HEK293 (cell line): Measurements from ENCODE around the gene FGF9.

Experiments used
- GLI2 ChIP-seq: fragments of 450-650 bp; formaldehyde crosslinking; IDR thresholded peaks from 2 replicates; pipeline ENCODE4; 2017; ENCODE audit warnings: missing biosample characterization, missing genetic modification characterization, low read depth, borderline replicate concordance
- GLIS1 ChIP-seq: fragments of 450-650 bp; formaldehyde crosslinking; IDR thresholded peaks from 2 replicates; pipeline ENCODE4 v1.5.1; 2016; ENCODE audit warnings: missing biosample characterization, missing genetic modification characterization
- GLIS2 ChIP-seq: fragments of 450-650 bp; formaldehyde crosslinking; IDR thresholded peaks from 2 replicates; pipeline ENCODE4 v1.5.1; 2016; ENCODE audit warnings: missing biosample characterization, missing genetic modification characterization
- KLF1 ChIP-seq: fragments of 450-650 bp; formaldehyde crosslinking; IDR thresholded peaks from 2 replicates; pipeline ENCODE4 v1.5.1; 2016; ENCODE audit warnings: missing biosample characterization, missing genetic modification characterization
- KLF16 ChIP-seq: fragments of 450-650 bp; formaldehyde crosslinking; IDR thresholded peaks from 2 replicates; pipeline ENCODE4 v1.5.1; 2017; ENCODE audit warnings: missing biosample characterization, missing genetic modification characterization
- KLF7 ChIP-seq: fragments of 450-650 bp; formaldehyde crosslinking; IDR thresholded peaks from 2 replicates; pipeline ENCODE4 v1.5.1; 2016; ENCODE audit warnings: missing biosample characterization, missing genetic modification characterization, borderline replicate concordance
- KLF9 ChIP-seq: fragments of 450-650 bp; formaldehyde crosslinking; IDR thresholded peaks from 2 replicates; pipeline ENCODE4 v1.5.1; 2016; ENCODE audit warnings: missing biosample characterization, missing genetic modification characterization, low read depth
- MZF1 ChIP-seq: fragments of 450-650 bp; formaldehyde crosslinking; IDR thresholded peaks from 2 replicates; pipeline ENCODE4 v1.5.1; 2017; ENCODE audit warnings: missing biosample characterization, missing genetic modification characterization, borderline replicate concordance
- SETDB1 ChIP-seq: IDR thresholded peaks from one replicate; pipeline ENCODE4 v1.6.1; 2017; ENCODE audit warnings: mild to moderate bottlenecking, low read length, moderate library complexity, mixed read lengths; ENCODE audit not compliant: insufficient read length
- SP7 ChIP-seq: fragments of 450-650 bp; formaldehyde crosslinking; IDR thresholded peaks from 2 replicates; pipeline ENCODE4 v1.5.1; 2016; ENCODE audit warnings: missing biosample characterization, missing genetic modification characterization
- TRIM28 ChIP-seq: IDR thresholded peaks from 2 replicates; pipeline ENCODE4 v1.6.1; 2011; ENCODE audit warnings: low read length, control low read depth, borderline replicate concordance
- WT1 ChIP-seq: fragments of 450-650 bp; formaldehyde crosslinking; IDR thresholded peaks from 2 replicates; pipeline ENCODE4 v1.5.1; 2016; ENCODE audit warnings: missing biosample characterization, missing genetic modification characterization
- ZBTB17 ChIP-seq: fragments of 450-650 bp; formaldehyde crosslinking; IDR thresholded peaks from 2 replicates; pipeline ENCODE4 v1.5.1; 2016; ENCODE audit warnings: missing biosample characterization, missing genetic modification characterization
- ZBTB21 ChIP-seq: fragments of 450-650 bp; formaldehyde crosslinking; IDR thresholded peaks from 2 replicates; pipeline ENCODE4 v1.5.1; 2017; ENCODE audit warnings: missing biosample characterization, missing genetic modification characterization
- ZFHX2 ChIP-seq: fragments of 450-650 bp; formaldehyde crosslinking; conservative IDR thresholded peaks from 2 replicates; pipeline ENCODE4 v1.5.1; 2016; ENCODE audit warnings: missing biosample characterization, missing genetic modification characterization
- ZFP69B ChIP-seq: fragments of 450-650 bp; formaldehyde crosslinking; IDR thresholded peaks from 2 replicates; pipeline ENCODE4 v1.5.1; 2016; ENCODE audit warnings: missing biosample characterization, missing genetic modification characterization
- ZNF10 ChIP-seq: fragments of 450-650 bp; formaldehyde crosslinking; IDR thresholded peaks from 2 replicates; pipeline ENCODE4 v1.5.1; 2017; ENCODE audit warnings: missing biosample characterization, missing genetic modification characterization
- ZNF112 ChIP-seq: fragments of 450-650 bp; formaldehyde crosslinking; IDR thresholded peaks from 2 replicates; pipeline ENCODE4 v1.5.0; 2017; ENCODE audit warnings: missing biosample characterization, missing genetic modification characterization
- ZNF138 ChIP-seq: fragments of 450-650 bp; formaldehyde crosslinking; IDR thresholded peaks from 2 replicates; pipeline ENCODE4 v1.5.1; 2016; ENCODE audit warnings: missing biosample characterization, missing genetic modification characterization, borderline replicate concordance
- ZNF174 ChIP-seq: fragments of 450-650 bp; formaldehyde crosslinking; IDR thresholded peaks from 2 replicates; pipeline ENCODE4 v1.5.0; 2017; ENCODE audit warnings: missing biosample characterization, mild to moderate bottlenecking, missing genetic modification characterization
- ZNF19 ChIP-seq: fragments of 450-650 bp; formaldehyde crosslinking; IDR thresholded peaks from 2 replicates; pipeline ENCODE4; 2016; ENCODE audit warnings: missing biosample characterization, missing genetic modification characterization, low read depth
- ZNF214 ChIP-seq: fragments of 450-650 bp; formaldehyde crosslinking; IDR thresholded peaks from 2 replicates; pipeline ENCODE4 v1.5.1; 2017; ENCODE audit warnings: missing biosample characterization, mild to moderate bottlenecking, missing genetic modification characterization, borderline replicate concordance
- ZNF391 ChIP-seq: fragments of 450-650 bp; formaldehyde crosslinking; IDR thresholded peaks from 2 replicates; pipeline ENCODE4 v1.5.1; 2016; ENCODE audit warnings: low read depth, missing biosample characterization, missing genetic modification characterization, borderline replicate concordance
- ZNF510 ChIP-seq: fragments of 450-650 bp; formaldehyde crosslinking; IDR thresholded peaks from 2 replicates; pipeline ENCODE4 v1.5.1; 2018; ENCODE audit warnings: mild to moderate bottlenecking, missing genetic modification characterization, missing biosample characterization; ENCODE audit not compliant: insufficient replicate concordance
- ZNF514 ChIP-seq: fragments of 450-650 bp; formaldehyde crosslinking; IDR thresholded peaks from 2 replicates; pipeline ENCODE4 v1.5.1; 2016; ENCODE audit warnings: missing biosample characterization, missing genetic modification characterization
- ZNF530 ChIP-seq: fragments of 450-650 bp; formaldehyde crosslinking; IDR thresholded peaks from 2 replicates; pipeline ENCODE4 v1.5.1; 2016; ENCODE audit warnings: low read depth, missing biosample characterization, missing genetic modification characterization
- ZNF654 ChIP-seq: fragments of 450-650 bp; formaldehyde crosslinking; IDR thresholded peaks from 2 replicates; pipeline ENCODE4 v1.5.1; 2016; ENCODE audit warnings: low read depth, missing biosample characterization, missing genetic modification characterization
- ZNF837 ChIP-seq: fragments of 450-650 bp; formaldehyde crosslinking; IDR thresholded peaks from 2 replicates; pipeline ENCODE4 v1.5.1; 2016; ENCODE audit warnings: missing biosample characterization, missing genetic modification characterization
- ZSCAN30 ChIP-seq: fragments of 450-650 bp; IDR thresholded peaks from 2 replicates; pipeline ENCODE4 v1.5.1; 2018; ENCODE audit warnings: missing biosample characterization, mild to moderate bottlenecking, missing genetic modification characterization, moderate library complexity
- TF ChIP-seq, protein P1 (sequence below): fragments of 450-650 bp; formaldehyde crosslinking; IDR thresholded peaks from 2 replicates; pipeline ENCODE4 v1.5.1; 2016; ENCODE audit warnings: missing biosample characterization, missing genetic modification characterization
- TF ChIP-seq, protein P2 (sequence below): fragments of 450-650 bp; IDR thresholded peaks from 2 replicates; pipeline ENCODE4 v1.5.1; 2018; ENCODE audit warnings: missing biosample characterization, mild to moderate bottlenecking, missing genetic modification characterization
- TF ChIP-seq, protein P3 (sequence below): fragments of 450-650 bp; formaldehyde crosslinking; IDR thresholded peaks from 2 replicates; pipeline ENCODE4 v1.5.1; 2016; ENCODE audit warnings: missing biosample characterization, missing genetic modification characterization
- TF ChIP-seq, protein P4 (sequence below): fragments of 450-650 bp; formaldehyde crosslinking; IDR thresholded peaks from 2 replicates; pipeline ENCODE4 v1.5.1; 2016; ENCODE audit warnings: missing biosample characterization, missing genetic modification characterization
- TF ChIP-seq, protein P5 (sequence below): fragments of 450-650 bp; formaldehyde crosslinking; IDR thresholded peaks from 2 replicates; pipeline ENCODE4 v1.5.1; 2016; ENCODE audit warnings: missing biosample characterization, missing genetic modification characterization

FGF9 gene

DNA sequence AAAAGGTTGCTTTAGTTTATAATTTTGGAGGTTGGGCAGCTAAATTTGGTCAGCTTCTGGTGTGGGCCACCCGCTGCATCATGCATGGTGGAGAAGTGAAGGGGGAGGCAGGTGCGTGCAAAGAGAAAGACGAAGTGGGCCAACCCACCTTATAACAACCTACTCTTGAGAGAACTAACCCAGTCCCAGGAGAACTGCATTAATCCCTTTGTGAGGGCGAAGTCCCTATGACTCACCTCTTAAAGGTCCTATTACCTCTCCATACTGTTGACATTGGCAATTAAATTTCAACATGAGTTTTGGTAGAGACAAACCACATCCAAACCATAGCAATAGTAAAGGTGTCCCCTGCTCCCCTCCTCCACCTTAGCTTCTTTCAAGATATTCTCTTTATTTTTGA lies 7.7 kb upstream of the FGF9 start (continued):
- peak; percentile 42; the same call in 1 of the 2 replicates for TF ChIP-seq GLIS2 (tag by site-specific recombination)
- peak; percentile 80; the same call in 1 of the 2 replicates for TF ChIP-seq KLF7
- peak; percentile 9; the same call in 1 of the 2 replicates for TF ChIP-seq ZNF654 (tag by site-specific recombination)
- no peak for TF ChIP-seq ZNF174
- TF ChIP-seq ZNF391 (tag by site-specific recombination) = 0 out of 2 replicates have a peak, but pooled peaks have one; percentile 41
- TF ChIP-seq, protein P1, sequence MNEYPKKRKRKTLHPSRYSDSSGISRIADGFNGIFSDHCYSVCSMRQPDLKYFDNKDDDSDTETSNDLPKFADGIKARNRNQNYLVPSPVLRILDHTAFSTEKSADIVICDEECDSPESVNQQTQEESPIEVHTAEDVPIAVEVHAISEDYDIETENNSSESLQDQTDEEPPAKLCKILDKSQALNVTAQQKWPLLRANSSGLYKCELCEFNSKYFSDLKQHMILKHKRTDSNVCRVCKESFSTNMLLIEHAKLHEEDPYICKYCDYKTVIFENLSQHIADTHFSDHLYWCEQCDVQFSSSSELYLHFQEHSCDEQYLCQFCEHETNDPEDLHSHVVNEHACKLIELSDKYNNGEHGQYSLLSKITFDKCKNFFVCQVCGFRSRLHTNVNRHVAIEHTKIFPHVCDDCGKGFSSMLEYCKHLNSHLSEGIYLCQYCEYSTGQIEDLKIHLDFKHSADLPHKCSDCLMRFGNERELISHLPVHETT (tag by site-specific recombination) = peak; percentile 77; the same call in 1 of the 2 replicates
- TF ChIP-seq ZNF19 (tag by site-specific recombination) = 0 out of 2 replicates have a peak, but pooled peaks have one; percentile 11
- peak; percentile 75 for TF ChIP-seq TRIM28
- peak; percentile 29; the same call in 1 of the 2 replicates for TF ChIP-seq ZBTB21 (tag by site-specific recombination)
- peak; percentile 58; the same call in 1 of the 2 replicates for TF ChIP-seq ZNF10 (tag by site-specific recombination)
- TF ChIP-seq SP7 (tag by site-specific recombination) = peak; percentile 98
- TF ChIP-seq KLF9 (tag by site-specific recombination) = peak; percentile 78
- 0 out of 2 replicates have a peak, but pooled peaks have one; percentile 22 for TF ChIP-seq ZSCAN30 (tag by site-specific recombination)
- peak; percentile 99 for TF ChIP-seq KLF1 (tag by site-specific recombination)
- no peak for TF ChIP-seq ZNF138
- TF ChIP-seq, protein P2, sequence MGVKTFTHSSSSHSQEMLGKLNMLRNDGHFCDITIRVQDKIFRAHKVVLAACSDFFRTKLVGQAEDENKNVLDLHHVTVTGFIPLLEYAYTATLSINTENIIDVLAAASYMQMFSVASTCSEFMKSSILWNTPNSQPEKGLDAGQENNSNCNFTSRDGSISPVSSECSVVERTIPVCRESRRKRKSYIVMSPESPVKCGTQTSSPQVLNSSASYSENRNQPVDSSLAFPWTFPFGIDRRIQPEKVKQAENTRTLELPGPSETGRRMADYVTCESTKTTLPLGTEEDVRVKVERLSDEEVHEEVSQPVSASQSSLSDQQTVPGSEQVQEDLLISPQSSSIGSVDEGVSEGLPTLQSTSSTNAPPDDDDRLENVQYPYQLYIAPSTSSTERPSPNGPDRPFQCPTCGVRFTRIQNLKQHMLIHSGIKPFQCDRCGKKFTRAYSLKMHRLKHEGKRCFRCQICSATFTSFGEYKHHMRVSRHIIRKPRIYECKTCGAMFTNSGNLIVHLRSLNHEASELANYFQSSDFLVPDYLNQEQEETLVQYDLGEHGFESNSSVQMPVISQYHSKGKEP (tag by site-specific recombination) = peak; percentile 79
- TF ChIP-seq ZNF214 = no peak
- no peak for TF ChIP-seq ZNF530 (tag by site-specific recombination)
- TF ChIP-seq ZNF112 = no peak
- TF ChIP-seq GLIS1 (tag by site-specific recombination) = peak; percentile 61
- peak; percentile 76 for TF ChIP-seq ZFHX2
- TF ChIP-seq, protein P3, sequence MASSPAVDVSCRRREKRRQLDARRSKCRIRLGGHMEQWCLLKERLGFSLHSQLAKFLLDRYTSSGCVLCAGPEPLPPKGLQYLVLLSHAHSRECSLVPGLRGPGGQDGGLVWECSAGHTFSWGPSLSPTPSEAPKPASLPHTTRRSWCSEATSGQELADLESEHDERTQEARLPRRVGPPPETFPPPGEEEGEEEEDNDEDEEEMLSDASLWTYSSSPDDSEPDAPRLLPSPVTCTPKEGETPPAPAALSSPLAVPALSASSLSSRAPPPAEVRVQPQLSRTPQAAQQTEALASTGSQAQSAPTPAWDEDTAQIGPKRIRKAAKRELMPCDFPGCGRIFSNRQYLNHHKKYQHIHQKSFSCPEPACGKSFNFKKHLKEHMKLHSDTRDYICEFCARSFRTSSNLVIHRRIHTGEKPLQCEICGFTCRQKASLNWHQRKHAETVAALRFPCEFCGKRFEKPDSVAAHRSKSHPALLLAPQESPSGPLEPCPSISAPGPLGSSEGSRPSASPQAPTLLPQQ (tag by site-specific recombination) = 0 out of 2 replicates have a peak, but pooled peaks have one; percentile 31
- TF ChIP-seq, protein P4, sequence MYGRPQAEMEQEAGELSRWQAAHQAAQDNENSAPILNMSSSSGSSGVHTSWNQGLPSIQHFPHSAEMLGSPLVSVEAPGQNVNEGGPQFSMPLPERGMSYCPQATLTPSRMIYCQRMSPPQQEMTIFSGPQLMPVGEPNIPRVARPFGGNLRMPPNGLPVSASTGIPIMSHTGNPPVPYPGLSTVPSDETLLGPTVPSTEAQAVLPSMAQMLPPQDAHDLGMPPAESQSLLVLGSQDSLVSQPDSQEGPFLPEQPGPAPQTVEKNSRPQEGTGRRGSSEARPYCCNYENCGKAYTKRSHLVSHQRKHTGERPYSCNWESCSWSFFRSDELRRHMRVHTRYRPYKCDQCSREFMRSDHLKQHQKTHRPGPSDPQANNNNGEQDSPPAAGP (tag by site-specific recombination) = peak; percentile 95
- TF ChIP-seq WT1 (tag by site-specific recombination) = peak; percentile 88
- TF ChIP-seq MZF1 (tag by site-specific recombination) = peak; percentile 85
- 0 out of 2 replicates have a peak, but pooled peaks have one; percentile 18 for TF ChIP-seq ZBTB17 (tag by site-specific recombination)
- TF ChIP-seq, protein P5, sequence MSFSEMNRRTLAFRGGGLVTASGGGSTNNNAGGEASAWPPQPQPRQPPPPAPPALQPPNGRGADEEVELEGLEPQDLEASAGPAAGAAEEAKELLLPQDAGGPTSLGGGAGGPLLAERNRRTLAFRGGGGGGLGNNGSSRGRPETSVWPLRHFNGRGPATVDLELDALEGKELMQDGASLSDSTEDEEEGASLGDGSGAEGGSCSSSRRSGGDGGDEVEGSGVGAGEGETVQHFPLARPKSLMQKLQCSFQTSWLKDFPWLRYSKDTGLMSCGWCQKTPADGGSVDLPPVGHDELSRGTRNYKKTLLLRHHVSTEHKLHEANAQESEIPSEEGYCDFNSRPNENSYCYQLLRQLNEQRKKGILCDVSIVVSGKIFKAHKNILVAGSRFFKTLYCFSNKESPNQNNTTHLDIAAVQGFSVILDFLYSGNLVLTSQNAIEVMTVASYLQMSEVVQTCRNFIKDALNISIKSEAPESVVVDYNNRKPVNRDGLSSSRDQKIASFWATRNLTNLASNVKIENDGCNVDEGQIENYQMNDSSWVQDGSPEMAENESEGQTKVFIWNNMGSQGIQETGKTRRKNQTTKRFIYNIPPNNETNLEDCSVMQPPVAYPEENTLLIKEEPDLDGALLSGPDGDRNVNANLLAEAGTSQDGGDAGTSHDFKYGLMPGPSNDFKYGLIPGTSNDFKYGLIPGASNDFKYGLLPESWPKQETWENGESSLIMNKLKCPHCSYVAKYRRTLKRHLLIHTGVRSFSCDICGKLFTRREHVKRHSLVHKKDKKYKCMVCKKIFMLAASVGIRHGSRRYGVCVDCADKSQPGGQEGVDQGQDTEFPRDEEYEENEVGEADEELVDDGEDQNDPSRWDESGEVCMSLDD (tag by site-specific recombination) = no peak
- TF ChIP-seq ZNF510 (tag by site-specific recombination) = peak; percentile 73
- TF ChIP-seq ZNF837 = no peak
- peak; percentile 60; the same call in 1 of the 2 replicates for TF ChIP-seq GLI2 (tag by site-specific recombination)
- no peak for TF ChIP-seq SETDB1
- peak; percentile 57; the same call in 1 of the 2 replicates for TF ChIP-seq KLF16 (tag by site-specific recombination)
- no peak for TF ChIP-seq ZNF514 (tag by site-specific recombination)
- peak; percentile 71 for TF ChIP-seq ZFP69B (tag by site-specific recombination)
